PC-3 (cell line): ENCODE results near the gene KCNH1. TPM values are rescaled to one million over a fixed set of nuclear protein-coding genes. Genes with fewer than 3 reads are reported as not detected.

ENCODE experiments used
- ATAC-seq: fragments of 200-7000 bp; cut with Tn5 transposase; 2 replicates; pipeline ENCODE4 v1.9.1; 2020; ENCODE audit warnings: mild to moderate bottlenecking, moderate library complexity
- BruUV-seq: library from RNA; stranded (reverse); fragments of 400-500 nt; replicated peaks from 2 replicates; lab custom pipeline; 2021; lab: Mats Ljungman, UMichigan
- CTCF ChIA-PET: fragments of 300-600 bp; sonication (Branson Sonifier 250); formaldehyde crosslinking; loops from one replicate; lab custom pipeline; 2022; ENCODE audit warnings: antibody characterized with exemption; lab: Charles Lee
- POLR2A ChIA-PET: fragments of 300-600 bp; sonication (Branson Sonifier 250); formaldehyde crosslinking; loops from one replicate; lab custom pipeline; 2022; ENCODE audit warnings: antibody characterized with exemption; ENCODE audit not compliant: unreplicated experiment; lab: Charles Lee
- DNase-seq: peaks from one replicate; pipeline ENCODE4 v3.0.0-alpha.2; 2015
- H2AFZ ChIP-seq: fragments of 300-600 bp; sonication (generic); 2 replicates; pipeline ENCODE4 v1.6.0; 2016; ENCODE audit warnings: antibody characterized with exemption, low read length
- H3F3A ChIP-seq: fragments of 300-600 bp; sonication (generic); one replicate; pipeline ENCODE4 v1.6.0; 2017; ENCODE audit warnings: antibody characterized with exemption, low read length, control low read depth, mild to moderate bottlenecking; ENCODE audit not compliant: unreplicated experiment
- H3K27ac ChIP-seq: fragments of 300-600 bp; sonication (generic); 2 replicates; pipeline ENCODE4 v1.5.1; 2016; ENCODE audit warnings: mild to moderate bottlenecking, low read length
- H3K27me3 ChIP-seq: fragments of 300-600 bp; sonication (generic); 2 replicates; pipeline ENCODE4 v1.6.1; 2016; ENCODE audit warnings: low read length, mixed read lengths
- H3K36me3 ChIP-seq: fragments of 300-600 bp; sonication (generic); 2 replicates; pipeline ENCODE4 v1.6.1; 2016; ENCODE audit warnings: low read depth, mixed run types, low read length, mixed read lengths
- H3K4me1 ChIP-seq: fragments of 300-600 bp; sonication (generic); 2 replicates; pipeline ENCODE4 v1.5.1; 2016; ENCODE audit warnings: low read length; ENCODE audit not compliant: insufficient read depth
- H3K4me2 ChIP-seq: fragments of 300-600 bp; sonication (generic); 2 replicates; pipeline ENCODE4 v1.6.0; 2016; ENCODE audit warnings: low read length
- H3K4me3 ChIP-seq: fragments of 300-600 bp; sonication (generic); 2 replicates; pipeline ENCODE4 v1.5.1; 2016; ENCODE audit warnings: mild to moderate bottlenecking, low read length, mixed read lengths
- H3K79me2 ChIP-seq: fragments of 300-600 bp; sonication (generic); 2 replicates; pipeline ENCODE4 v1.6.1; 2017; ENCODE audit warnings: low read length, mixed read lengths
- H3K9ac ChIP-seq: fragments of 300-600 bp; sonication (generic); 2 replicates; pipeline ENCODE4 v1.6.0; 2016; ENCODE audit warnings: mild to moderate bottlenecking, low read length
- H3K9me2 ChIP-seq: fragments of 300-600 bp; sonication (generic); replicated peaks from 2 replicates; pipeline ENCODE4 v1.6.1; 2016; ENCODE audit warnings: mixed run types, low read length, mixed read lengths
- H3K9me3 ChIP-seq: fragments of 300-600 bp; sonication (generic); 2 replicates; pipeline ENCODE4 v1.6.1; 2016; ENCODE audit warnings: low read length, mixed read lengths
- H4K20me1 ChIP-seq: fragments of 300-600 bp; sonication (generic); 2 replicates; pipeline ENCODE4 v1.6.1; 2016; ENCODE audit warnings: low read length, mixed read lengths
- EZH2 ChIP-seq: fragments of 300-600 bp; sonication (generic); IDR thresholded peaks from one replicate; pipeline ENCODE4 v1.6.1; 2017; ENCODE audit warnings: antibody characterized with exemption, mild to moderate bottlenecking, low read length; ENCODE audit not compliant: unreplicated experiment
- EZH2phosphoT487 ChIP-seq: fragments of 300-600 bp; sonication (generic); IDR thresholded peaks from 2 replicates; pipeline ENCODE4 v1.6.1; 2018; ENCODE audit warnings: mild to moderate bottlenecking, antibody characterized with exemption, low read length, borderline replicate concordance
- intact Hi-C: fragments of 100-400 bp; cut with micrococcal nuclease; formaldehyde crosslinking; loops from 2 replicates; pipeline ENCODE4 v1.9.0; 2023
- total RNA-seq: library from RNA; depleted of rRNA; stranded (reverse); fragments of >200 nt; gene quantifications from 2 replicates; pipeline ENCODE4 v1.2.3, GENCODE V29; 2014
- TF ChIP-seq, protein P1 (sequence below): fragments of 300-600 bp; sonication (generic); conservative IDR thresholded peaks from 2 replicates; pipeline ENCODE4 v1.5.1; 2017; ENCODE audit warnings: antibody characterized with exemption, low read depth, mild to moderate bottlenecking, low read length

KCNH1 gene
- total RNA-seq, 1 experiment from 2014 or later: not detected

GRCh38 chr1:210689826-210690225, 444.1 kb downstream of the KCNH1 start:
- intact Hi-C loops: no loop called here
- Histone ChIP-seq H2AFZ (no peak overlapping the region), H3K27ac (no peak overlapping the region), H3K36me3 (no peaks in the 10 kb centered on the region), H3K4me3 (no peak overlapping the region), H3K9me3 (peaks cover 2% of the 10 kb centered on the region; the same call in 1 of the 2 replicates), H3K9me2 (no peaks in the 10 kb centered on the region), H3K4me2 (no peak overlapping the region), H3K79me2 (no peaks in the 10 kb centered on the region), H4K20me1 (no peaks in the 10 kb centered on the region), H3K27me3 (peaks cover 14% of the 10 kb centered on the region; the same call in 1 of the 2 replicates), H3K9ac (no peak overlapping the region), H3F3A (no peaks in the 10 kb centered on the region), H3K4me1 (no peaks in the 10 kb centered on the region)
- ATAC-seq (no peak), DNase-seq (no peak)
- BruUV-seq: no TSS peak
- ChIA-PET CTCF (no interaction called here), POLR2A (no interaction called here)
- TF ChIP-seq EZH2 (no peak), EZH2phosphoT487 (no peak)
- TF ChIP-seq, protein P1, sequence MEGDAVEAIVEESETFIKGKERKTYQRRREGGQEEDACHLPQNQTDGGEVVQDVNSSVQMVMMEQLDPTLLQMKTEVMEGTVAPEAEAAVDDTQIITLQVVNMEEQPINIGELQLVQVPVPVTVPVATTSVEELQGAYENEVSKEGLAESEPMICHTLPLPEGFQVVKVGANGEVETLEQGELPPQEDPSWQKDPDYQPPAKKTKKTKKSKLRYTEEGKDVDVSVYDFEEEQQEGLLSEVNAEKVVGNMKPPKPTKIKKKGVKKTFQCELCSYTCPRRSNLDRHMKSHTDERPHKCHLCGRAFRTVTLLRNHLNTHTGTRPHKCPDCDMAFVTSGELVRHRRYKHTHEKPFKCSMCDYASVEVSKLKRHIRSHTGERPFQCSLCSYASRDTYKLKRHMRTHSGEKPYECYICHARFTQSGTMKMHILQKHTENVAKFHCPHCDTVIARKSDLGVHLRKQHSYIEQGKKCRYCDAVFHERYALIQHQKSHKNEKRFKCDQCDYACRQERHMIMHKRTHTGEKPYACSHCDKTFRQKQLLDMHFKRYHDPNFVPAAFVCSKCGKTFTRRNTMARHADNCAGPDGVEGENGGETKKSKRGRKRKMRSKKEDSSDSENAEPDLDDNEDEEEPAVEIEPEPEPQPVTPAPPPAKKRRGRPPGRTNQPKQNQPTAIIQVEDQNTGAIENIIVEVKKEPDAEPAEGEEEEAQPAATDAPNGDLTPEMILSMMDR: no peak

- H3K27ac ChIP-seq: no peak overlapping the region
- intact Hi-C loops: no loop called here
Observed at GRCh38 chr1:210688512-210689234, 445.3 kb downstream of the KCNH1 start.

More at GRCh38 chr1:210688512-210689234, 445.3 kb downstream of the KCNH1 start:
- Histone ChIP-seq H3K9me2 (no peaks in the 10 kb centered on the region), H3K9ac (no peak overlapping the region), H3K9me3 (peaks cover 2% of the 10 kb centered on the region; the same call in 1 of the 2 replicates), H3F3A (no peaks in the 10 kb centered on the region), H3K27me3 (peaks cover 14% of the 10 kb centered on the region; the same call in 1 of the 2 replicates), H3K36me3 (no peaks in the 10 kb centered on the region), H3K79me2 (no peaks in the 10 kb centered on the region), H3K4me1 (no peaks in the 10 kb centered on the region), H3K4me3 (no peak overlapping the region), H4K20me1 (no peaks in the 10 kb centered on the region), H2AFZ (no peak overlapping the region), H3K4me2 (no peak overlapping the region)
- CTCF ChIA-PET: no interaction called here
- POLR2A ChIA-PET: no interaction called here
- TF ChIP-seq EZH2phosphoT487: no peak
- TF ChIP-seq, protein P1: no peak
- TF ChIP-seq EZH2: no peak
- BruUV-seq: no TSS peak
- DNase-seq: no peak
- no peak for ATAC-seq
